Measurements from ENCODE around the gene PAAF1.

Gene PAAF1

GRCh38 chr11:73972620-73973449 is 96.0 kb downstream of the PAAF1 start:
- DNase-seq (ENCODE audit: low spot score): no peak

GRCh38 chr11:73974604-73975478 is 98.0 kb downstream of the PAAF1 start:
- no peak for DNase-seq (ENCODE audit: low spot score)

- no peak for DNase-seq (ENCODE audit: low spot score)
Observed at GRCh38 chr11:73975479-73975757, 98.6 kb downstream of the PAAF1 start.

GRCh38 chr11:73976451-73977151 is 99.8 kb downstream of the PAAF1 start:
- DNase-seq (ENCODE audit: low spot score): no peak

GRCh38 chr11:73977856-73978519 is 101.2 kb downstream of the PAAF1 start:
- DNase-seq (ENCODE audit: low spot score): no peak

DNA sequence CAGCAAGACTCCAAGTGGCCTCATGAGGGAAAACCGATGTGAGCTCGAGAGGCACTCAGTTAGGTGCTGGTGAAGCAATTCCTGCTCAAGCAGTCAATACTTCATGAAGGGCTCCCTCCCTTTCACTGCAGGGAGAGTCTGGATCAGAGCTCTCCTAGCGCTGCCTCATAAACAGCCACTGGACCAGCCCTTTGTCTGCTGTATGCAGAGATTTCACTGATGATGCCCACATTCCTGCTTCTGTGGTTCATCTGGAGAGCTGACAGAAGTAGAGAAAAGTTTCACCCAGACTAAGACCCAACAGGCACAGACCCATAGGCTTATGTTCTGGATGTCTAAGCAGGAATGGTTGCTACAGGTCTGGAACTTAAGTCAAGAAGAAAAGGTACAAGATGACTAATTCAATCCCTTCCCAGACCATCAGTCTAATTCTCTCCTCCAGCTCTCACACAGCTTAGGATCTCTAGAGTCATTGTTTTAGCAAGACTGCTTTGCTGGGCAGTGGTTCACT is 101.8 kb downstream of the PAAF1 start:
- no peak for DNase-seq (ENCODE audit: low spot score)

- peak; percentile 45 for DNase-seq (ENCODE audit: low spot score)
Observed at GRCh38 chr11:73980001-73980961, 103.5 kb downstream of the PAAF1 start.
